DMS114 treated with DMSO at 0.1 percent for 48 hours (cell line): Measurements from ENCODE around the gene MBNL1.
"Not testable (repeated sequence)": the region's sequence is repeated elsewhere in the genome, so short reads cannot be mapped to it uniquely, and the experiment has no call there.

Experiments
- DNase-seq: peaks from one replicate; lab custom pipeline; 2025; ENCODE audit not compliant: unreplicated experiment; lab: John Stamatoyannopoulos, UW

Gene MBNL1

DNA sequence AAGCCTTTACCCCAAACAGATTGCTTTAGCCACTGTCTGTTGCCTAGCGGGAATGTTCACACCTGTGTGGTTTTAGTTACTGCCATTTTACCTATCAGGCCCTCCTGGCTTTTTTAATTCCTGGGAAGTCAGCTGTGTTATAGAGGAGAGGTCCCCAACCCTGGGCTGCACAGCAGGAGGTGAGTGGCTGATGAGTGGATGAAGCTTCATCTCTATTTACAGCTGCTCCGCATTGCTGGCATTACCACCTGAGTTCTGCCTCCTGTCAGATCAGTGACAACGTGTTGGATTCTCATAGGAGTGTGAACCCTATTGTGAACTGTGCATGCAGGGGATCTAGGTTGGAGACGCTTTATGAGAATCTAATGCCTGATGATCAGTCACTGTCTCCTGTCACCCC is 127.0 kb downstream of the MBNL1 start:
- DNase-seq, result no peak

DNA sequence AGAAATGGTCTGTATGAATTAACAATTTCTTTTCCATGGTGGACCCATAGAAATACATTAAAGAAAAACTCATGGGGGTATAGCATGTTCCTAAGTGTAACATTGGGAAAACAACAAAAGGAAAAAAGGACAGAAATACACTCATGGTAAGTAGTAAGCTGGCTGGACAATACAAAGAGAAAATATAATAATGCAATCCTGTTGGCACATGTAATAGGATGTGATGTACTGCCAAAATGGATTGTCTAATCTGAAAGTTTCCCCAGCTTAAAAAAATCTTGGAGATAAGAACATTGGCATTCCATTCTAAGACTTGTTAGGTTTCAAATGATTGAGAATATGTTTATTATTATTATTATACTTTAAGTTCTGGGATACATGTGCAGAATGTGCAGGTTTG is 128.1 kb downstream of the MBNL1 start:
- no peak for DNase-seq

DNA sequence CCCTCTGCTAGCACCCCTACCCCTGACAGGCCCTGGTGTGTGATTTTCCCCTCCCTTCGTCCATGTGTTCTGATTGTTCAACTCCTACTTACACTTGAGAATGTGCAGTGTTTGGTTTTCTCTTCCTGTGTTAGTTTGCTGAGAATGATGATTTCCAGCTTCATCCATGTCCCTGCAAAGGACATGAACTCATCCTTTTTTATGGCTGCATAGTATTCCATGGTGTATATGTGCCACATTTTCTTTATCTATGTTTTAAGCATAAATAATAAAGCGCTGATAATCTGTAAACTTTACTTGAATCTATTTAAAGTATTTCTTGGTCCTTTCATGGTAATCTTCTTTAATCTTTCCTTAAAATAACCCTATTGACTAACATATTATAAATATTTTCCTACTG is 128.6 kb downstream of the MBNL1 start:
- DNase-seq, result not testable (repeated sequence)

DNA sequence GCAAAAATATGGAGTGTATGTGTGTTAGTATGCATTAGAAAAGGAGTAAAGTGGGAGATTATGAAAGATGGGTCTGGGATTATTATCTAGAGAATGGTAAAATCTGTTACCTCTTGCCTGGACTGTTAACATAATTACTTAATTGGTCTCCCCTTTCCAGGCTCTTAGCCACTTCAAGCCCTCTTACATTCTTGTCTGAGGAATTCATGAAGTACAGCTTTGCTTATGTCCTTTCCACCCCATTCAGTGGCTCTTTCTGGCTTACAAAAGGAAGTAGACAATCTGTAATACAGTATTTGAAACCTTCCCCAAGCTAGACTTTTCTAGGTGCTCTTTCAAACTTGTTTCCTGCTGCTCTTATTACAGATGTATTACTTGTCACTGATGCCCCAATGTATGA is 129.8 kb downstream of the MBNL1 start:
- no peak for DNase-seq

DNA sequence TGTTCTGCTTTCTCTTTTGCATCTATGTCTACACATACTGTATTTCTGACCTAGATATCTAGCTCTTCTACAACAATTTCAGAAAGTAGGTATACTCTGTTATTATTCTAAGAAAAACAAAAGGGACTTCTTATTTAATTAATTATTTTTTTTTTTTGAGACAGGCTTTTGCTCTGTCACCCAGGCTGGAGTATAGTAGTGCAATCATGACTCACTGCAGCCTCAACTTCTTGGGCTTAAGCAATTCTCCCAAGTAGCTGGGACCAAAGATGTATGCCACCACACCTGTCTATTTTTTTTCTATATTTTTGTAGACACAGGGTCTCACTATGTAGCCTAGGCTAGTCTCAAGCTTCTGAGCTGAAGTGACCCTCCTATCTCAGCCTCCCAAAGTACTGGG is 130.6 kb downstream of the MBNL1 start:
- no peak for DNase-seq

DNA sequence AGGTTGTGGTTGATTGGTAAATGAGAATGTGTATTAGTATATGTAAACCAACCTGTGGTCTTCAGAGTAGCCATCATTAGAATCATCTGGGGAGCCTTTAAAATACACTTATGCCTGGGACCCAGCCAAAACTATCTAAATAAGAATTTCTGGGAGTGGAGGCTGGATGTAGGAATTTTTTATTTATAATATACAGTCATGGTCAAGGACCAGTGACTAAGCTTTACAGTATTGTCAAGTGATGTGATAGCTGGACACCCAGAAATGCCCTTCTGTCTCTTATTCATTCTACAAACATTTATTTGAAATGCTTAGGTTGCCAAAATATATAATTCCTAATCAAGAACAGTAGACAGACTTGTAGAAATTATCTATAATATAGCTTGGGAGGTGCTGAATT is 132.2 kb downstream of the MBNL1 start:
- no peak for DNase-seq

DNA sequence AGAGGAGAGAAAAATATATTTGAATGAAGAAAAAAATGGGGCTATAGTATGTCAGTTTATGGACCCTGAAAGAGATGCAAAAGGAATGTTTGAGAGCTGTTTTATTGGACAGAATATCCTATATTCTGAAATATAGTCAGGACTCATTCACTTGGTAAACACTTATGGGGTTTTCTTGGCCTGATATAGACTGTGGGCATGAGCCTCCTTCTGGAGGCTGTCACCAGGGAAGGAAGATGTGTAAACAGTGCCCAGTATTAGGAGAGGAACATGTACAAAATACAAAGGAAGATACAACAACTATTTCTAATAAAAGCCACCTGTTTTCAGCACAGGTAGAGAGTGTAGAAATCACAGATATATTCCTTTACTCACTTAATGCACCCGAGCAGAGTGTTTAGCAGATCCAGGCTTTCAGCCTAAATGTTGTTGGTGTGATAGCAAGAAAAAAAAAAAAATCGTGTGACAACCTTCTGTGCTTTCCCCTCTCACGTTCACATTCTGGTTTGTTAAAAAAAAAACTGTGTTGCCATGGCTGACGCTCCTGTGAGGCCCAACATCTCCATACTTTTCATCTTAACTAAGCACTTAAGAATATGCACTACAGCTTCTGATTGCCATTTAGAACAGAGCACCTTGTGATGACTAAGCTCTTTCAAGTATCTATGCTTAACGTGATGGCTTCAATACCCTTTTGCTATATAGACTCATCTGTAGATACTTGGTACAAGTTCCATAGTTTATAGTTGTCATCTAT is 134.1 kb downstream of the MBNL1 start:
- no peak for DNase-seq

DNA sequence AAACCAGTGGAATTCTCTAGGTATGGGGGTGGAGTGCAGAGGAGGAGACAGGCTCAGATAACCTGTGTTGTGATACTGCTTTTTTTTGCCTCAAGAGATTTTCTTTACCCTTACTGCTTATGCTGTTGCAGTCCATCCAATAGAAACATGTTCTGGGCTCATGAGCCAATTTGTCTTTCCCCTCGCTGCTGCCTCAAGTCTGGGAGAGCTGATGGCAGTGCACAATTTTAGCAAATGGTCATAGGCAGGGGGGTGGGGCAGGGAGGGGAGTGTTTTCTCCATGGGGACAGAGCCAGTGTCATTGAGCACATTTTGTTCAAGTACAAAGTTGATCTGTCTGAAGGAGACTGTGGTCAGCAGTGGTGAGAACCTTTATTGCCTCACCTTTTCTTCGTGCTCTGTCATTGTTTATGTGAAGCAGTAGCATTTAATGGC is 134.9 kb downstream of the MBNL1 start:
- no peak for DNase-seq

DNA sequence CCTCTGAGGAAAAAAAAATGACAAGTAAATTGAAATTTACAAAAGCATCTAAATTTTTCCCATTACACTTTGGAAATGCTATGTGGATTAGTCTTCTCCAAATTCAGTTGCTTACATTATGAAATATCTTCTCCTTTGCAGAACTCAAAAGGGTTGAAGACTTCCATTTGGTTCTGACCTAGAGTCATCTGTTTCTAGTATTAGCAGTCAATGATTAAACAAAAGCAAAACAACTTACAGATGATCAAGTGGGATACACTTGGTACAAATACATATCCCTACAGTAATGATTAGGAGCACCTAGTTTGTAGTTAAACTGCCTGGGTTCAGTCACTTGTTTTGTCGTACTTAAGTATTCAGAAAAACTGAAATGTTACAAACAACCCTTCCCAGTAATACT is 136.2 kb downstream of the MBNL1 start:
- no peak for DNase-seq

DNA sequence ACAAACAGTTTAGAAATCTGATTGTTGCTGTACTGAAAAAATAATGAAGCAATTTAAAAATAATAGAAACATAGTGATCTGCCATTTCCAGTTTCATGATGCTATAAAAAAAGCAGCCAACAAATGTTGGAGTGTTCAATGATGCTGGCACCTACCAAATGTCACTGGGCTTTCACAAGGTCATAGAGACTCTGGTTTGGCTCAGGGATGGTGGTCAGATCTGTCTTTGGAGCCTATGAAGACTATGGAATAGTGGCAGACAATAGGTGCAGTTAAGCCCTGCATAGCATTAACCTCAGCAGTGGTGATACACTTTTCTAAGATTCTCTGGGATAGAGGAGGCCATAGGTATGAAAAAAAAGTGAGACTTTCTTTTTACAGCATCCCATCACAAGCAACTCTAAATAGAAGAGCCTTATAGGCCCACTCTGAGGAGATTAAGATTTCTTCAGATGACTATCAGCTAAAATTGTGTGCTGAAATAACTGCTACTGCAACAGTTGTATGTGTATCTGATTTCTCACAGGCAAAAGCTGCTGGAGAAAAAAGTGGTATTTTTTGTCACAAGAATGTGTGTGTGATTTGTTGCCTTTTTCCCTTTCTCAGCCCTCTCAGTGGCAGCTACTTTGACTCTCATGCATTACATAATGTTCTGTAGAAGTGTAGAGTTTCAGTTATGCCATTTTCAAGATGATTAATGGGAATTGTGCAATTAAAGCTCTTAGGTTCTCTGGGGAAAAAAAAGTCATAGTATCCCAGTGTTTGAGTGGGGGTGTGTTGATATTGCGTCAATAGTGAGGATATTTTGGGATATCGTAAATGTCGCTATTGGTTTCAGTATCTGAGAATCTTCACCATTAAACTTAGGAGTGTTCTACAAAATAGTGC is 137.4 kb downstream of the MBNL1 start:
- DNase-seq, result no peak

DNA sequence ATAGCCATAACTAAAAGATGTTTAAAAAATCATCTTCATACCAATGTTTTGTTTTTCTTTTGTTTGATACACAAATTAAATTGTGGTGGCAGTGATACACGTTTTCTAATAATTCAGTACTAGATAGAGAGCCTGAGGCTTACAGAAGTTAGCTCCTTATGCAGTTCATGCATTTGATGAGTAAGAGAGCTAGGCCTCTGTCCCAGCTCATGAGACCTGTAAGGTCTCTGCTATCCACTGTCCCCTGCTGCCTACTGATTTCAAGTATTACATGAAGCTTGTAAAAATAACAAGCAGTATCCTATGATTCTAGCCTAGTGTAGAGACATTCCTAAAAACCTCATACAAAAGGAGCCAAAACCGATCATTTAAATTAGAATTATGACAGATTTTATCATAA is 144.5 kb downstream of the MBNL1 start:
- DNase-seq, result no peak

DNA sequence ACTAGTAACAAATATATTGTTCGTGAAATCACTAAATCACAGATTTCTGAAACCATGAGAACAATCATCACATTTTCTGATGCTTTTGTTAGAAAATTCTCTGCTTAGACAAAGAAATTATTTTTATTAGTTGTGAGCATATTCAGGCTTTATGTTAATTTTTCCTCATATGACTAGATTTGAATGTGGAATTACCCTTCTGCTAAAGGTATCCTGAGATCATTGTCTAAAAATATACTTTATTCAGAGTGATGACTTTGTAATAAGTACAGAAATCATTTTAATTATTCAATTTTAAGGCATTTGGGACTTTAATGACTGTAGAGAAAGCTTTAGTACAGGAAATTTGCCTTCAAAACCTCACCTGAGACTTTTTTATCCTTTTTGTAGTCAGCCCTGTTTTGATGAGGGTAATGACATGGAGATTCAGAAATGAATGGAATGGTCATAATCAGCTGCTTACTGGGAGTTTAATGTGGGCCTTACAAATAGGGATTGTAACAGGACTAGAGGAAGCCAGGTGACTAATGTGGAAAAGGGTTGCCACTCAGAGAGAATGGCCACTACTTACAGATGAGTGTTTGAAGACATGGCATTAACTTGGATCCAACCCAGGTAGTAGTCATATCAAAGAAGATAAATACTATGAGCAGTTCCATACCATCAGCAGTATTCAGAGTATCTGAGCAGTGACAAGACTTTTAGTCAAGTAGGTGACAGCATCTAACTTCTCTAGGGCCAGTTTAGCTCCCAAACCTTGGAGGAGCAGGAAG is 148.3 kb downstream of the MBNL1 start:
- DNase-seq, result no peak

DNA sequence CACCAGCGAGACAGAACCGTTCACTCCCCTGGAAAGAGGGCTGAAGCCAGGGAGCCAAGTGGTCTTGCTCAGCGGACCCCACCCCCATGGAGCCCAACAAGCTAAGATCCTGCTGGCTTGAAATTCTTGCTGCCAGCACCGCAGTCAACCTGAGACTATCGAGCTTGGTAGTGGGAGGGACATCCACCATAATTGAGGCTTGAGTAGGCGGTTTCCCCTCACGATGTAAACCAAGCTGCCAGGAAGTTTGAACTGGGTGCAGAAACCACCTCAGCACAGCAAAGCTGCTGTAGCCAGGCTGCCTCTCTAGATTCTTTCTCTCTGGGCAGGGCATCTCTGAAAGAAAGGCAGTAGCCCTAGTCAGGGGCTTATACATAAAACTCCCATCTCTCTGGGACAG is 151.0 kb downstream of the MBNL1 start:
- no peak for DNase-seq

DNA sequence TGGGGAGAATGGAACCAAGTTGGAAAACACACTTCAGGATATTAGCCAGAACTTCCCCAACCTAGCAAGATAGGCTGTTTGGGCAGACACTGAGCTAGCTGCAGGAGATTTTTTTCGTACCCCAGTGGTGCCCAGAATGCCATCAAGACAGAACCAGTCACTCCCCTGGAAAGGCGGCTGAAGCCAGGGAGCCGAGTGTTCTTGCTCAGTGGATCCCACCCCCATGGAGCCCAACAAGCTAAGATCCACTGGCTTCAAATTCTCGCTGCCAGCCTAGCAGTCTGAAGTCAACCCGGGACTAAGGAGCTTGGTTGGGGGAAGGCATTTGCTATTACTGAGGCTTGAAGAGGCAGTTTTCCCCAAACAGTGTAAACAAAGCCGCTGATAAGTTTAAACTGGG is 152.4 kb downstream of the MBNL1 start:
- no peak for DNase-seq

DNA sequence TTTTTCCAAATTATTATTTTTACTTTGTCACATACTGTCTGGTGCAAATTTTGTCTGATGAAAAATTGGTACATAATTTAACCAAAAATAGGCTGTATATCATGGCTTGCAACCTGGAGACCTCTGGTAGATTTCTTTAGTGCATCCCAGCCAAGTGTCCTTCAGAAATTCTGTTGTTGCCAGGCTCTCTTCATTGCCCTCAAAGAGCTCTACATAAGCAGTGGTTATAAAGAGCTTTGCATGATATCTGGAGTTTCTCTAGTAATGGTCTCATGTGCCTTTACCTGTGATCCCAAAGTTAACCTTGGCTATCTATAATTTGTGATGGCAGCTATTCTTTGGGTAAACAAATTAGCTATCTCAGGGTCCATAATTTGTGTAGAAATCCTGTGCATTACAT is 157.7 kb downstream of the MBNL1 start:
- DNase-seq, result no peak

DNA sequence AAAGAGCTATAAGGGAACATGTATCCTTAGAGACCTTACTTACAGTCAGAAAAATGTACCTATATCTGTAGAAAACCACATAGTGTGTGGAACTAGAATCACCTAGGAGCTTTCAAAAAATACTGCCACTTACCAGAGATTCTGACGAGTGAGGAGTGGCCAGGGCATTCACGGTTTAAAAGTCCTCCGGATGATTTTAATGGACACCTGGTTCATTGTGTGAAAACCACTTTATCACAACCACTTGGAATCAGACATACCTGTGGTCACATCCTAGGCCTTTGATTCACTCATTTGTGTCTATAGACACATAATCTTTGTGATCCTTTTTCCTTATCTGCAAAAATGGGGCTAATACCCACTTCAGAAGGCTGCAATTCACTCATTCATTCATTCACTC is 159.8 kb downstream of the MBNL1 start:
- no peak for DNase-seq

DNA sequence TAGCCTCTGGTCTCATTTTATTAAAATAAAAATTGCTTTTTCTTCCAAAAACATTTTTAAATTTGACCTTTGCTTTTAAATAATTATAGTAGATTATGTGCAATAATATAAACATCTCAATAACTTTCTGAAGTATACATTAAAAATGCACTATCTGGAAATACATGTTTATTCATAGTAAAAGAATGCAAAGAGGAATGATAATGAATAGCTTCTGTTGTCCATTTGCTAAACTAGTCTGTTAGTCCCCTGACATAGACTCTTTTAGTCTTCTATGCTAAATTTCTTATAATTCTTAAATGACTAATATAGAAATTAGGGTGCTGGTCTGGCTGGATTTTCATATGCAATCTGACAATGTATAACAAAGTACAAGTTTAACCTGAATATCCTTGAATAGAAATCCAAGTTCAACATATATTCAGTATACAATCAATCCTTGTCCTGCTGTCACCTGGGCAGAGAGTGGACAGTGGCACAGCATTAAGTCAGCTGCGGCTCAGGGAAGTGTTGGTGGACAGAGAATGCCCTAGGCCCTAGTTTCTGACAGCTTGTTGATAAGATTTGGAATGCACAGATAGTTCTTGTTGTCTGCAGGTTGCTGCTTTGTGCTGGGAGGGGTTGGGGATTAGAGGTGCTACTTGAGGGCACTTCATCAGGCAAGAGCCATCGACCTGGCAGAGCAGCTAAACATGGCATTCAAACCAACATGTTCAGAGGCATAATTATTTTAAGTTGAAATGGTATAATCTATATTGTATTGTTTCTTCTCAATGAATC is 161.7 kb downstream of the MBNL1 start:
- no peak for DNase-seq

DNA sequence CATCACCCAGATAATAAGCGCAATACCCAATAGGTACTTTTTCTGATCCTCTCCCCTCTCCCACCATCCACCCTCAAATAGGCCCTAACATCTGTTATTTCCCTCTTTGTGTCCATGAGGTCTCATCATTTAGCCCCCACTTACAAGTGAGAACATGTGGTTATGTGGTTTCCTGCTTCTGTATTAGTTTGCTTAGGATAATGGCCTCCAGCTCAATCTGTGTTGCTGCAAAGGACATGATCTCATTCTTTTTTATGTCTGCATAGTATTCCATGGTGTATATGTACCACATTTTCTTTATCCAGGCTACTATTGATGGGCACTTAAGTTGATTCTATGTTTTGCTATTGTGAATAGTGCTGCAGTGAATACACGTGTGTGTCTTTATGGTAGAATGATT is 165.4 kb downstream of the MBNL1 start:
- no peak for DNase-seq

DNA sequence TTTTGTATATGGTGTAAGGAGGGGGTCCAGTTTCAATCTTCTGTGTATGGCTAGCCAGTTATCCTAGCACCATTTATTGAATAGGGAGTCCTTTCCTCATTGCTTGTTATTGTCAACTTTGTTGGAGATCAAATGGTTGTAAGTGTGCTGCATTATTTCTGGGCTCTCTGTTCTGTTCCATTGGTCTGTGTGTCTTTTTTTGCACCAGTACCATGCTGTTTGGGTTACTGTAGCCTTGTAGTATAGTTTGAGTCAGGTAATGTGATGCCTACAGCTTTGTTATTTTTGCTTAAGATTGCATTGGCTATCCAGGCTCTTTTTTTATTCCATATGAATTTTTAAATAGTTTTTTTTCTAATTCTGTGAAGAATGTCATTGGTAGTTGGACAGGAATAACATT is 166.5 kb downstream of the MBNL1 start:
- DNase-seq, result not testable (repeated sequence)

DNA sequence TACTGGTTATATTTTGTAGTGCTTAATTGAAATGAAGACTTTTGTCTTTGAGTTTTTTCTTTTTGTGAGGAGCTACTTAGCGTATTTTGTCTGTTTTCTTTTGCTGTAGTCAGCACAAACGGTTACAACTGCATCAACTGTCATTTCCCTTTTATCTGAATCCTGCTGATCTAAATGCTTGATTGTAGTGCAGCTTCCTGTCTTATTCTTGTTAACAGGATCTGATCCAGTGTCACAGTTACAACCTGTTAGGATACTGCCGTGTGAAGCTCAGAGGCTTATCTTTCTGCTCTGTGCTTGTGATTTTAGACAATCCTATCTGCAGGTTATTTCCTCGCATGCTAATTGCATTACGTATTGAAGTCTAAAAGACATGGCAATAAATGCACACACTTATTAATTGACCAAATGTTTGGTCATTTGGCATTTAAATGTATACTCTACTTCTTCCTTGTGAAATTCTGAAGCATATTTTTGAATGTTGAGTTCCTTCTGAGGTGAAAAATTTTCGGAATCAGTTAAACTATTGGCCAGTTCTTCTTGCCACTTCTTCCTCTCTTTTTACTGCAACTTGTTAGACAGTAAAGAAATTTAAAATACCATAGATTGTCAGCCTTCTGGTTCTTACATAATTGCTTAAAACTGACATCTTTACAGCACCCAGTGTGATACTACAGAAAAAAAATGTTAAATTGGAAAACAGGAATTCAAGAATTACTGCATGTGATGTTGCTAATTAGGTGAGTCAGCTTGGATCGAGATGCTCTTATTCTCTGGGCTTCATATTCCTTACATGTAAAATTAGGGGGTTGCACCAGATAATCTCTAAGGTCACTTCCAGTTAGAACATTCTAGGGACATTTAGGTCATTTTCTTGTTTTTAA is 168.2 kb downstream of the MBNL1 start:
- no peak for DNase-seq
